Measurements from ENCODE around the gene EIF3J.

Gene EIF3J

DNA sequence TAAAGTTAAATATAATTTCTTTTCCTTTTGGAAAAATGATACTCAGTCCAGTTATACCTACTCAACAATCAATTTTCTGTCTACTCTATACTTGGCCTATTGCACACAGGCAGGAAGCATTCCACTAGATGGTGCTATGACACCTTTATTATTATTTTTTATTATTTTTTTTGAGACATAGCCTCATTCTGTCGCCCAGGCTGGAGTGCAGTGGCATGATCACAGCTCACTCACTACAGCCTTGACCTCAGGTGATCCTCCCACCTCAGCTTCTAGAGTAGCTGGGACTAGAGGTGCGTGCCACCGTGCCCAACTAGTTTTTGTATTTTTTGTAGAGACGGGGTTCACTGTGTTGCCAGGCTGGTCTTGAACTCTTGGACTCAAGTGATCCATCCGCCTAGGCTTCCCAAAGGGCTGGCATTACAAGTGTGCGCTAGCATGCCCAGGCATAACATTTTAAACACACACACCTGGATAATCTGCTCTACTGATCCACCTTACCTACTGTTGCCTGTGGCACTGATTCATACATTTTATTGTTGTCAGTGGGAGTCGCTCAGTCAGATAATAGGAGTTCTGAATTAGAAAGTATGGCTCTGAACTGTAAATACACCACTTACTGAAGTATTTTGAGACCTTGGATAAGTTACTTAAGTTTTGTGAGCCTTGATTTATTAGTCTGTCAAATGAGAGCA lies 56.2 kb downstream of the EIF3J start:
- no peak for DNase-seq (ENCODE audit: low read depth in 3 of 3)

DNA sequence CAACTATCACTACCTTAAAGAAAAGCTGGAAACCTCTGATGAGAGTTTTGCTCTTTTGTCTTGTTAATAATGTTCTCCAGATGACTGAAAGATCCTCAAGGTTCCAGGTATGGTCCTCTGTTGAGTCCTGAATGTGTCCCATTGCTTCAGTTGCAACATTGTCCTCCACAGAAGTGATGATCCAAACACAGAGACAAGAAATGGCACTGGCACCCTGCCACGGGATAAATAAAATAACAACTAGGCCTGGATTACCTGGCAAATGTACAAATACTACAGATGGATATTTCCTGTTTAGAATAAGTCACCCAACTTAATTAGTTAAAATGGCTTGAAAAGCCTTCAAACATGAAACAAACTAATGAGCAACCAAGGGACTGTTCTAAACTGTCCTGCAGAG lies 58.3 kb downstream of the EIF3J start:
- no peak for DNase-seq (ENCODE audit: low read depth in 3 of 3)

DNA sequence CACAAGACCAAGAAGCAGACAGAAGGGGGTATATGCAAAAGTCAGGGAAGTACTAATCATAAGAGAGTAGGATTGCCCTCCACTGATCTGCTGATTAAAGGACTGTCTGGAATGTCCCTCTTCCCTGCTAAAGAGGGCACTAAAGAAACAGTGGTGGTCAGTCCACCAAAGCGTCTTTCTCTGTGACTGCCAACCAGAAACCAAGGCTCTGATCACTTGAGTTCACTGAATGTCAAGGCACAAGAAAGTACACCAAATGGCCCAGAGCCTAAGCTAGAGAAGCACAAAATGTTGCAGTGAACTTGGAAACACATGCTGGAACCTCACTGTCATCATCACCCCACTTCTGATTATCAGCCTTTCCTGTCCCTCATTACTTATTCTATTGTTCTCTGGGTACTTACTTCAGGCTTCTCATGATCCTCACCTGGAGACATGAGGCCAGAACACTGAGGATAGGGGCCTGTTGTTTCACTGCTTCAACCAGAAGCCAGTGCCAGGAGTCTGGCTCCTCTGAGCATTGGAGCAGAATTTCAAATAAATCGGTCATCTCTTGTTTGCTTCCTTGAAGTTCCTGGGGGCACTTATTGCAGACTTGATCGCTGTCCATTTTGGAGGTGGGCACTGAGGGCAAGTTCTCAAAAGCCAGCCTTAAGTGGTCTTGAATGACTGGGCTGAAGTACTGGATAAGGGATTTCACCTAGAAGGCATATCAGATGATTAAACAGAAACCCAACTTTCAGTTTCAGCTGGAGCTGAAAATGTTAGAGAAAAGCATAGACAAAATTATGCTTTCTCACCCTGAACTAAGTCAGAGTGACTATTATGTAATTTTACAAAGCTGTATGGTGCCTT lies 58.9 kb downstream of the EIF3J start:
- DNase-seq (ENCODE audit: low read depth in 3 of 3), result no peak

DNA sequence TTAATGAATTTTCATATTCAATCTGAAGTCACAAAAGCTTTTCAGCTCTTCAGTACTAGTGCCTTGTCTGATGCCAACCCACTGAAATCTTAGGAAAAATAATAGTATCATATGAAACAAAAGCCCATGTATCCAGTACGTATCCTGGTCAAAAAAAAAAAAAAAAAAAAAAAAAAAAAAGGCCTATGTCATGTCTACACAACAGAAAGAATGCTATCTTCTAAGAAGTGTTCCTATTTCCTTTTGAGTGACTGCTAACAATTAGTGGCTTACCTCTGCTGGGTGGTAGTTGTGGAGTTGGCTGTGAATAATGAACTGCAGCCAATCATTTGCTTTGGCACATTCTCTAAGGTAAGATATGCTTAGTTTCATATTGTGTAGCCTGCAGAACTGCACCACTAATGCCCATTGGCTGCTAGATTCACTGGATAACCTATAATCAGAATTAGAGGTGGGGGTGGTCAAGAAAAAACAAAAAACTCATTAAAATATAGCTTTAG lies 59.6 kb downstream of the EIF3J start:
- DNase-seq (ENCODE audit: low read depth in 3 of 3), result no peak

DNA sequence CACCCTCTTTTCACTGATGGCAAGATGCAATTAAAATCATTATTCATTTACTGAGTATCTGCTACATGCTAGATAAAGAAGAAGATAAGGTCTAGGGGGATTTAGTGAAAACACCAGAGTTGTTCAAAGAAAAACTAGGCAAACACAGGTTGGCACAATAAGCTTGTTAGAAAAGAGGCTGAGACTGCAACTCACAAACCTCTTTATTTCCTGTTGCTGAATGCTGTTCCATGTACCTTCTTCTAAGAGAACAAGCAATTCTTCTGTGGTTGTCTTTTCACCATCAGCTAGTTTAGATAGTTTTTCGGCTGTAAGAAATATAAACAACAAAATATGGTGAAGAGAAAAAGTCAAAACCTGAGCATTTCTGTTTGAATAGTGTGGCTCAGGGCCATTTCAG lies 61.1 kb downstream of the EIF3J start:
- no peak for DNase-seq (ENCODE audit: low read depth in 3 of 3)

DNA sequence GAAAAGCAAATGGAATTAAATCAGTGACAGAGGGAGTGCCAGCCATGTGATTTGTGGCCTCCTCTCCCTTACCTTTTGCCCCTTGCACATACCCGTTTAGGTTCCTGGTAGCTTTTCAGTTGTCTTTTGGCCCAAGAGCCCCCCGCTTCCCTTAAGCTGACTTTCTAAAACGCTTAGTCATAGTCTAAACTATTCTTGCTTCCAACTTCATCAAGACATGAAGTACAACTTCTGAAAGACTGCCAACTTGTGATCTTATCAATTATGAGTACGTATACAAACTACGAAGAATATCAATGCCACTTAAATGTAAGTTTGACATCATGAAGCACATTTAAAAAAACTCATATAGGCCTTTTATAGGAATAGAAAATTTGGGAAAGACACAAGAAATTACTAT lies 61.9 kb downstream of the EIF3J start:
- no peak for DNase-seq (ENCODE audit: low read depth in 3 of 3)

DNA sequence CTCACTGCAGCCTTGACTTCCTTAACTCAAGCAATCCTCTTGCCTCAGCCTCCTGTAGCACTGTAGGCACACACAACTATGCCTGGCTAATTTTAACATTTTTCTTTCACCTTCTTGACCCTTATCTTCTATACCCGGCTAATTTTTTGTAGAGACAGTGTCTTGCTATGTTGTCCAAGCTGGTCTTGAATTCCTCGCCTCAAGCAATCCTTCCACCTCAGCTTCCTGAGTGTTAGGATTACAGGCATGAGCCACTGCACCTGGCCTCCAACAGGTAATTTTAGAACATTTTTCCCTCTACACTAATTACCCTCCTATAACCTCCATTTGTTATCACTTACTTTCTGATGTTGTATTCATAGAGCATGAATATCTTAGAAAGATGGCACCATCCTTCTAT lies 66.2 kb downstream of the EIF3J start:
- no peak for DNase-seq (ENCODE audit: low read depth in 3 of 3)

DNA sequence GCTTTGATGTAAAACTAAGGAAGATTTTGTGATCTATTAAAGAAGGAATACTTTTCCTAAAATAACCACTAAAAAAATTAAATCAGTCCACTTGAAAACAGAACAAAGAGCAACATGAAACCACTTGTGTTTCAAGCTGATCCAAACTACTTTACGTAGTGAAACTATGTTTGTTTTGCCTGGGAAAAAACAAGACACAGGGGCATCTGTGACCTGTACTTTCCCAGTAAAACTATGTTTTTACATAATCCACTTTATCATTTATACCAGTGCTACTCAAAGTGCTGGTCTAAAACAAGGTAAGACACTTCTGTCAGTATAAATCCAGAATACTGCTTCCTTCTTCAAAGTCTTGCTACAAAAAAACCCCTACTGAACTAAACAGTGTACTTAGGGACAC lies 69.8 kb downstream of the EIF3J start:
- DNase-seq (ENCODE audit: low read depth in 3 of 3), result no peak

Data from stimulated activated CD4-positive, alpha-beta T cell treated with anti-CD3 and anti-CD28 coated beads, TNF-alpha, amount 100 ng/mL, for 4 hours (primary cell).